Hematopoietic multipotent progenitor cell (in vitro differentiated cells): ENCODE data around the gene INTS11. TPM values are rescaled to one million over a fixed set of nuclear protein-coding genes. Genes with fewer than 3 reads are reported as not detected.
"Not testable (repeated sequence)": the region's sequence is repeated elsewhere in the genome, so short reads cannot be mapped to it uniquely, and the experiment has no call there.

Experiments
- DNase-seq, 3 donors: peaks; one replicate each; pipeline ENCODE4 v3.0.0-alpha.2; 2011 to 2015; ENCODE audit warnings: low read depth in 2 of 3, low spot score in 2 of 3
- total RNA-seq: library from RNA; depleted of rRNA; stranded (reverse); fragments of >200 nt; gene quantifications from one replicate; pipeline ENCODE4 v1.2.3, GENCODE V29; 2012

INTS11 gene
- 150 TPM for total RNA-seq

DNA sequence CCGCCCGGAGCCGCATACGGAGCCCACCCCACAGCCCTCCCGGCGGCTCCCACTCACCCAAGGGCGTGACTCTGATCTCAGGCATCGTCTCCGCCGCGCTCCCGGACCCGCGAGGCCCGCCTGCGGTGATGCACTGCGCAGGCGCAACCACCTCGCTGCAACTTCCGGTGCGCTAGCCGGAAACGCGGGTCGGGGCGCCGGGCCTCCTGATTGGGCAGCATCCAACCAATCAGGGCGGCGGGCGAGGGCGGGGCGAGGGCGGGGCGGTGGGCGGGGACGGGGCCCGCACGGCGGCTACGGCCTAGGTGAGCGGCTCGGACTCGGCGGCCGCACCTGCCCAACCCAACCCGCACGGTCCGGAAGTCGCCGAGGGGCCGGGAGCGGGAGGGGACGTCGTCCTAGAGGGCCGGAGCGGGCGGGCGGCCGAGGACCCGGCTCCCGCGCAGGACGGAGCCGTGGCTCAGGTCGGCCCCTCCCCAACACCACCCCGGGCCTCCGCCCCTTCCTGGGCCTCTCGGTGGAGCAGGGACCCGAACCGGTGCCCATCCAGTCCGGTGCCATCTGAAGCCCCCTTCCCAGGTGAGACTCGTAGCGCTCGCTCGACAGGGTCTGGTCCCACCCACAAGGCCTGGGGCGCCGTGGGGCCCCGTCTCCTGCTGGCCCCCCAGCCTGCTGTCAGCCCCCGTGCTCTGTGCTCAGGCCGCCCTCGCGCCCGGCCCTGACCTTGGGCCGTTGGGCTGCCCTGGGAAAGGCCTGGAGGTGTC lies at the start of gene INTS11, which contains the start of gene CPTP:
TSS of gene INTS11 (minus strand) at position 137 of the 764 bp plus-strand sequence. CDS start at position 85, 52 bp downstream.
TSS of gene CPTP (plus strand) at position 279 of the 764 bp plus-strand sequence. CDS start 2,109 bp downstream, outside the sequence.
- peak; percentile 88 to 94 (median 92) for DNase-seq

DNA sequence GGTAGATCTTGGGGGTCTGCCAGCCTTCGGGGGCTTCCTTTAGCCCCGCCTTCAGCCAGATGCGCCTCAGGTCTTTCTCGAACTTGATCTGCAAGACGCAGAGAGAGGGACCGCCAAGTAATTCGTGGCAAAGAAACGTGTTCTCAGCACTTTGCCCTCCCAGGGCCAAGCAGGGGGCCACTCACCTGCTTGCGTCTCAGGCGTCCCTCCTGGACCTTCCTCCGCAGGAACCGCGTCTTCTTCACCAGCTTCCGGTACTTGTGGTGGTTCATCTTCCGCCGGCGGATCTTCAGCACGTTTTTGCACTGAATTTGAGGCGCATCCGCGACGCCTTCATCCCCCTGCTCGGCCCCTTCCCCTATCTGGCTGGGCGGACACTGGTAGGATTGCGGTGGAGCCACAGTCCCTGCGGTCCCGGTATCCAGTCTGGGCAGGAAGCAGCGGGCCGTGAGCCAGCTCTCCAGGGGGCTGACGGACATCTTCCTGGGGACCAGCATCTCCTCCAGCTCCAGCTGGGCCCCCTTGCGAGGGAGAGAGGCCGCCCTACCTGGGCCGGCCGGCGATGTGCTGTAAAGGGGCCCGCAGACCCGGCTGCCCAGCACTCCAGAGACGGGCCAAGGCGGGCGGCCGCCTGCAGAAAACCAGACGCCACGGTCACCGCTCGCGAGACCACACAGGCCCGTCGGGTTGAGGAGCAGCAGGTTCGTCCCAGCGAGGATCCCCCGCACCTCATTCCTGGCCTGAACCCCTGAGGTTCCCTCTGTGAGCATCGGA lies 49.5 kb upstream of the INTS11 start:
- no peak for DNase-seq

DNA sequence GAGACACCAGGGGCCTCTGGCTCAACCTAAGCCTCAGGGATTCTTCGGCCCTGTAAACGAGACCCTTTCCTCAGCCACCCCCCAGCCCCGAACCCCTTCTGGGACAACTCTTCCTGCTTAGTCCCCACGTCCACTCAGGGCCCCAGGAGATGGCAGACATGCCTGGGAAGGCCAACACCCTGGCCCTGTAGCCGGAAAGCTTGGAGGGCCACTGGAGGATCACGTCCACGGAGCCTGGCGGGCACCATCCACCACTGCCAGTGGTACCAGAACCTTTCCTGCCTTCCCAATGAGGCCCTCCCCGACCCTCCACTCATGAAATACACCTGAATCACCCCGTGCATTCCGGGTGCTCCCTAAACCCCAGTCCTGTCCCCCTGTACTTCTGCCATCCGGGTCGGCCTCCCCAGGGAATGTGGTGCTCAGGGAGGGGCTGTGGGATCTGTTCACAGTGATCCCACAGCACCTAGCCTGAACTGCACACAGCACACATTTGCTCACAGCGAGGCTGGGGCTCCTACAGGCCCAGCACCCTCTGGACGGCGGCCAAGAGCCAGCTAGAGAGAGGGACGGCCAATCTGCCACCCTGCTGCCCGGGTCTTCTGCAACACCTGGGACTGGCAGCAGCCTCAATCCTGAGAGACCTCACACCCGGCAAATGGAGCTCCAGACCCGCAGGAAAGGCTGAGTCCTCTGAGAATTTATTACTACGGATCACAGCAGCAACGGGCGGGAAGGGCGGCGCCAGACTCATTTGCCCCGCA lies 48.8 kb upstream of the INTS11 start:
- no peak for DNase-seq

DNA sequence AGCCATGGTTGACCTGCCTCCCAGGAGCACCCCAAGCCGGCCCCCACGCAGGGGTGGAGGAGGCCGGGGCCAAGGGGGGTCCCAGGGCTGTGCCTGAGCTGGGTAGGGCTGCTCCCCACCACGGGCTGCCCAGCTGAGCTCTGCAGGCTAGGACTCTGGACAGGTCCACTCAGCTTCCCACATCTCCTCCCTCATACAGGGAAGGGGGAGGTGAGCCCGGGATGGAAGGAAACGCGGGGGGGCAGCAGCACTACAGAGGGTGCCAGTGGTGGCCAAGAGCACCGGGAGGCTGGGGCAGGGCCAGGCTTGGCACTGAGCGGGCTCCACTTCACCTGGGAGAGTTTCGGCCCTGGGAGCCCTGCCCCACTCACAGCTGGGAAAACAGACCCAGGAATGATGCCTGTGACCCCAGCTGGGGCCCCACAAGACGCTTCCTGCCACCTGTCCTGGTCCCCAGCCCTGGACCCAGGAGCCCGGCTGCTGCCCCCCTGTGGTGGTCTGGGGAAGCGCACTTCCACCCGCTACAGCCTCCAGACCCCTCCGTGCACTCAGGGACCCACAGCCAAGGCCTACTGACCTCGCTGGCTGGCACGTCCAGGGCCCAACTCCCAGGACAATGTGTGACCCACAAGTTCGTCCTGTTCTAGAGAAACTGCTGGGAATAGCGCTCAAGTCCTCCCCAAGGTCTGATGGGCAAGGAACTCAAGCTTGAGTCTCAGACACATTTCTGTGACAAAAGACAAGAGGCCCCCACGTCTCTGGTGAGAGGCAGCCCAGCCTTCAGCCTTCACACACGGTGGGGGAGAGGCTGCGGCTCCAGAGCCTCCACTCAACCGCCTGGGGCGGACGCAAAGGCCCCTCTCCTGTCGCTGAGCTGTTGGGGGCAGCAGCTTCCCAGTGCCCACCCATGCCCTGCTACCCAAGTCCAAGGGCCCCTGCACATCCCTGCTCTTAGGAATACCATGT lies 47.6 kb upstream of the INTS11 start:
- peak; percentile 53 to 66 (median 58) for DNase-seq

DNA sequence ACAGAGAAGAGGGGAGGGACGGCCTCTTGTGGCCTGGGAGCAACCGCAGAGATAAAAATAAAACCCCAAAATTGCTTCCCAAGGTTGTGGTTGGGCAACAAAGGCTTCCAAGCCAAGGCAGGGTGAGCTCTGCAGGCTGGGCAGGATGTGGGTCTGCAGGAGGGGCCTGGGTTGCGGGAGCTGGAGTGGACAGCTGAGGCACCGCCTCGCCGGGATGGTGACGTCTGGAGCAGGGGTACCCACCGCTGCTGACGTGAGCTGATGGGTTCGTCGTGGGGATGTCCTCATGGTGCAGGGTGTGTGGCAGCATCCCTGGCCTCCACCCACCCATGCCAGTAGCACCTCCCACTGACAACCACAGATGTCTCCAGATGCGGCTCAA lies 46.9 kb upstream of the INTS11 start:
- peak; percentile 55 to 67 (median 57) for DNase-seq

DNA sequence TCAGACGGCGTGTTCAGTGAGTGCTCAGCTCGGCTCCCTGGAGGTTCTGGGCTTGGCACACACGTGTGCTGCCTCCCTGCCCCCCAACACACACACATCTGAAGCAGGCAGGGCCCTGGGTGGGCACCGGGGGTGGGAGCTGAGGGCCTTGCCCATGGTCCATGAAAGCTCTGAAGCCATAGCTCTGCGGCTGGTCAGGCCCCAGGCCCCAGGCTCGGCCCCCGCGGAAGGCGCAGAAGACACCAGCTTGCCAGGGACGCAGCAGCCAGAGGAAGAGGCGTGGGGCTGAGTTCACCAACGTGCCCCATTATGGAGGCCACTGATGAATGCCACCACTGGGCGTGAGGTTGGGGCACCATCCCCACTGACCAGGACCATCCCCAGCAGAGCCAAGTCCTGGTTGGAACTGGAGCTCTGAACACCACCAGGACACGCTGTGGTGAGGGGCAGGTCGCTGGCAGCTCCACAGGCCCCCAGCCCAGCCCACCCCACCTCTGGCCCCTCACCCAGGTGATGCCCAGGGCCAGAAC lies 46.4 kb upstream of the INTS11 start:
- no peak for DNase-seq

DNA sequence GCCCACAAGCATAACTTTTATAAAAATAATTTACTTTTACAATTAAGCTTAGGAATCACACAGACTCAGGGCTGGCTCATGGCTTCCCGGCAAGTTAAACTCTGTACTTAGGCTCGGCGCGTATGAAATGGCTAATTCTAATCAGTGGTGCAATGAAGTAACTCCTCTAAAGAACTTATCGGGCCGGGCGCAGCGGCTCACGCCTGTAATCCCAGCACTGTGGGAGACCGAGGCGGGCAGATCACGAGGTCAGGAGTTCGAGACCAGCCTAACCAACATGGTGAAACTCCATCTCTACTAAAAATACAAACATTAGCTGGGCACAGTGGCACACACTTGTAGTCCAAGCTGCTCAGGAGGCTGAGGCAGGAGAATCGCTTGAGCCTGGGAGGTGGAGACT lies 45.6 kb upstream of the INTS11 start:
- not testable (repeated sequence) for DNase-seq

DNA sequence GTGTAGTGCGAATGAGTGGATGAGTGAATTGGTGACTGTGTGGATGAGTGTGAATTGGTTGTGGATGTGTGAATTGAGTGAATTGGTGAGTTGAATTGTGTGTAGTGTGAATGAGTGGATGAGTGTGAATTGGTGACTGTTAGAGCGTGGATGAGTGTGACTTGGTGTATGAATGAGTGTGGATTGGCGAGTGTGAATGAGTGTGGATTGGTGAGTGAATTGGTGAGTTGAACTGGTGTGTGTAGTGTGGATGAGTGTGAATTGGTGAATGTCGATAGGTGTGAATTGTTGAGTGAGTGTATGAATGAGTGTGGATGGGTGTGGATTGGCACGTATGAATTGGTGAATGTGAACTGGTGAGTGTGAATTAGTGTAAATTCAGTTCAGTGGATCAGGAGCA lies 42.9 kb upstream of the INTS11 start:
- peak in 1 of 3 donors; percentile 25 for DNase-seq

DNA sequence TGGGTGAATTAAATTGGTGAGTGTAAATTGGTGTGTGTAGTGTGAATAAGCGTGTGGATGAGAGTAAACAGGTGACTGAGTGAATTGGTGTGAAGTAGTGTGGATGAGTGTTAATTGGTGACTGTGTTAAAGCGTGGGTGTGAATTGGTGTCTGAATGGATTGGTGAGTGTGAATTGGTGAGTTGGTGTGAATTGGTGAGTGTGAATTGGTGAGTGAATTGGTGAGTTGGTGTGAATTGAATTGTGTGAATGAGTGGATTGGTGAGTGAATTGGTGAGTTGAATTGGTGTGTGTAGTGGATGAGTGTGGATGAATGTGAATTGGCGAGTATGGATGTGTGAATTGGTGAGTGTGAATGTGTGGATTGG lies 42.2 kb upstream of the INTS11 start:
- DNase-seq: no peak

DNA sequence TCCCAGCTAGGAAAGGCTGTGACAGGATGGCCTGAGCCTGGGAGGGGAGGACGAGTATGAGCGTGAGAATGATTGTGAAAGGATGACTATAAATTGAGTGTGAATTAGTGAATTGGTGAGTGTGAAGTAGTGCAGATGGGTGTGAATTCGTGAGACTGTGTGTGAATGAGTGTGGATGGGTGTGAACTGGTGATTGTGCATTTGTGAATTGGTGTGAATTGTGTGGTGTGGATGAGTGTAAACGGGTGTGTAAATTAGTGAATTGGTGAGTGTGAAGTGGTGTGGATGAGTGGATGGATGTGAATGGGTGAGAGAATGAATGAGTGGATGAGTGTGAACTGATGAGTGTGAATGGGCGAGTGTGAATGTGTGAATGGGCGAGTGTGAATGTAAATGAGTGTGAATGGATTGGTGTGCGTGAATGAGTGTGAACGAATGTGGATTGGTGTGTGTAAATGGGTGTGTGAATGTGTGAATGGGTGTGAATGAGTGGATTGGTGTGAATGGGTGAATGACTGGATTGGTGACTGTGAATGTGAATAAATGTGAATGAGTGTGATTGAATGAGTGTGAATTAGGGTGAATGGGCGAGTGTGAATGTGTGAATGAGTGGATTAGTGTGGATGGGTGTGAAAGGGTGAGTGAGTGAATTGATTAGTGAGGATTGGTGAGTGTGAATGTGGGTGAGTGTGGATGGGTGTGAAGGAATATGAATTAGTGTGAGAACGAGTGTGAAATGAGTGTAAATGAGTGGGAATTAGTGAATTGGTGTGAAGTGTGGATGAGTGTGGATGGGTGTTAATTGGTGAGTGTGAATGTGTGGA lies 41.6 kb upstream of the INTS11 start:
- no peak for DNase-seq

DNA sequence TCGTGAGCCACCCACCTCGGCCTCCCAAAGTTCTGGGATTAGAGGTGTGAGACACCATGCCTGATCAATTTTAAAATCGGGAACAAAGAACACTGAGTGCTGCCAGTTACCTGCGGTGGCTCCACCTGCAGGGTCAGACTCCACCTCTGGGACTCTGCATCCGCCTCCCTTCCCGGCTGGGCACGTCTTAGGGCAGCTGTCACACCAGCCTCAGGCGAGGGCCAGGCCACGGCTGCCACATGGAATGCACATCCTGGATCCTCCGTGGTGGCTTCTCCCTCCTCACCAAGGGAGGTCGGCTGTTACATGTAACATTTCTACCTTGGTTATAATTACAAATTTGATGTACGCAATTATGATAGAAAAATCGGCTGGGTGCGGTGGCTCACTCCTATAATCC lies 39.8 kb upstream of the INTS11 start:
- no peak for DNase-seq

DNA sequence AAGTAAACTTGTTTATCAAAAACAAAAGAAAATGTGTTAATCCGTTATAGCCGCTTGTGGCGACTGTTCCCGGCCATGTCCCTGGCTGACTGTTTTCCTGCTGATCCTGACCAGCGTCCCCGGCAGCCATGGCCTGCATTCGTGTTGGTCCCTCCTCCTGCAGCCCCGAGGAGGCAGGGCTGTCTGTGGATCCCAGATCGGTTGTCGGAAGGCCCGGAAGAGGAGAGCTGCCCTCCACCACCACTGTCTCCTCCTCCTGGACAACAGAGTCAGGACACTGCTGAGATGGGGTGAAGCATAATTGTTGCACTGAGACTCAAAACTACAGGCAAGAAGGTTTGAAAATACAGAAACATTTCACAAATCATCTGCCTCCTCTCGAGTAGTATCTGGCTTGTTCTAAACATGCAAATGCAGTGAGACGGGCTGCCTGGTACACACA lies 37.5 kb upstream of the INTS11 start:
- DNase-seq: no peak

DNA sequence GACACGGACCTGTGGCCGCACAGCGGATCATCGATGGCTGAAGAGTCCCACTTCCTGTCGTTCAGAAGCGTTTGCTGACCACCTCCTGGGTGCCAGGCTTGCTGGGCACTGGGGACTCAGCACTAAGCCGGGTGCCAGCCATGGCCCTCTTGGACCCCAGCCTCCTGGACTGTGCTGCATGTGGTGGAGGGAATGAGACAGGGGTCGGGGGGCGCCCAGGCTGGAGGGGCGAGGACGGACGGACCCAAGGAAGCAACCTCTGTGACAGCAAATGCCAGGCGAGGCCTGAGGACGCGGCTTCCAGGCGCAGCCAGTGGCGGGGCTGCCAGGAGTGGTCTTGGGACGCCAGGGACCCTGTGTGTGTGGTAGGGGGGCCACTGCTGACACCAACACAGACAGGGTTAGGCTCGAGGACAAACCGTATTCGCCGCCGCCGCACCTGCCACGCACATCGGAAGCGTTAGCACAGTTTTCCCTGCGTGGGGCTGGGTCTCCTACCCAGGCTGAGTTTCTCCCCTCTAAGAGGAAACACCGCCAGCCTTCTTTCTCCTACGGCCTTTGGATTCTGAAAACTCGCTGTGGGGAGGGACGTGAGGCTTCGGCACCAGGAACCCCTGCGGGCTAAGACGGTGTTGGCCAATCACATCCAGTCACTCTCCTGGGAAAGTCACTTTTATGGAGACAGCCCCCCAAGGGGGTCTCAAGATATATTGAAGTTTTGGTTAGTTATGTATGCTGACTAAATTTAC lies 36.9 kb upstream of the INTS11 start:
- no peak for DNase-seq

DNA sequence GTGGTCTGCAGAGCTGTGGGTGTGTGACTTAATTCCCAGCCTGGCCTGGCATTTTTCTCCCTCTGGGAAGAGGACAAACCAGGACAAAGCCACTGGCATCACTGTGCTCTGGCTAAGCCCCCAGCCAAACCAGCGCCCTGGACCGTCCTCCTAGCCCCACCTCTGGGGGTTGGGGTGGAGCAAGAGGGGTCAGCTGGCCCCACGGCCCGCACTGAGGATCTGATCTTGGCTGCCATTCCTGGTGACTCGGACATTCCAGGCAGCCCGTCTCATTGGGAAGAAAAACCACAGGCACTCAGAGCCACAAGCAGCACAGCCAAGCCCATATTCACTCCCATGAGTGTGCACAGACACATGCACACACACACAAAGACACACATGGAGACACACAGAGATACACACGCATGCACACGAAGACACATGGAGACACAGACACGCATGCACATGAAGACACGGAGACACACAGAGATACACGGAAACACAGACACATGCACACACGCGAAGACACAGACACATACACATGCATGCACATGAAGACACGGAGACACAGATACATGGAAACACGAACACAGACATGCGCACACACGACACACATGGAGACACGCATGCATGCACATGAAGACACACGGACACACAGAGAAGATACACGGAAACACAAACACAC lies 36.2 kb upstream of the INTS11 start:
- DNase-seq: no peak

DNA sequence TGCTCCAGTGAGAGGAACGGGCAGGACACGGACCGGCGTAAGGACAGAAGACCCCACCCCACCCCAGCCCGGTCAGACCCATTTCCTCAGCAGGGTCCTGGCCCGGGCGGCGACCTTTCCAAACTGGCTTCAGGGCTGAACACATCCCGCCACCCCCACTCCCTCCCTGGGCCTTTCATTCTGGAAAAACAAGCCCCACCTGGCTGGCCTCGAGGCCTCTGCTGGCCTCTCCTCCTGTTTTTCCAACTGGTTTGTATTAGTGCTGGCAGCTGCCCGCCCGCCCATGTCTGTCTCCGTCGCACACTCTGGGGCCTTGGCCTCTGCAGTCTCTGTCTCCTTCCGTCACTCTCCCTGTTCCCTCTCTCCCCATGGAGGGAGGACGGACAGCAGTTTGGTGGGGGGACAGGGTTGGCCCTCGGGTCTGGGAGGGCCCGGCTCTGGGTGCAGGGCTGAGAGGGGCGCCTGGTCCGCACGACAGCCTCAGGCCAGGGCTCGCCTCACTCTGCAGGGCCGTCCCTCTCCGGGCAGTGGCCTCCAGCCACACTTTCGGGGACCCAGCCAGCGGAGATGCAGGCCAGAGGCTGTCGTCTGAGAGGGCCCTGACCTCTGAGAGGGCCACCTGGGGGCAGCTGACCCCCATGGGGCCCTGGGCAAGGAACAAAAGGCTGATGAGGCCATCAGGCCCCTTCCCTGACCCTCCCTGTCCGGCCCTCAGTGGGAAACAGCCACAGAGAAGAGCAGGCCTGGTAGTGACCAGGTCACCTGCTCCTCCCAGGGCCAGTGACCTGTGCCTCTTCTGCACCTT lies 35.4 kb upstream of the INTS11 start:
- DNase-seq: no peak

DNA sequence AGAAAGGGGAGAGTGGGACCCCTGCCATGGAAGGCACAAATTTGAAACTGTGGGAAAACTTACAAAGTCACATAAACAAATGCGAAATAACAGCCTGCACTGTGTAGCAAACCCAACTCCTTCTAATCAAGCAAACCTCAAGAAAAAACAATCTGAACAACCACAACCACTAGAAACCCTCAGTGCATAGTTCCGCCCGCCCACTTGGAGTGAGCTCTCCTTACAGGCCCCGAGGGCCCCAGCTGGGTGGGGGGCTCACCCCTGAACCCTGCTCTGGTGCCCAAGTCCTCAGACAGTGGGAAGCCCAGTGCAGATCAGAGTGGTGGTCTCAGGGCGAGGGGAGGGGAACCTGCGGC lies 34.8 kb upstream of the INTS11 start:
- DNase-seq: no peak
